ENCODE measurements around the gene COPZ2. TPM values are rescaled to one million over a fixed set of nuclear protein-coding genes. Genes with fewer than 3 reads are reported as not detected.
"Not testable (repeated sequence)": the region's sequence is repeated elsewhere in the genome, so short reads cannot be mapped to it uniquely, and the experiment has no call there.

COPZ2 gene
- polyA plus RNA-seq, 4 donors, result 16.7 to 78.4 (median 21.5) TPM

DNA sequence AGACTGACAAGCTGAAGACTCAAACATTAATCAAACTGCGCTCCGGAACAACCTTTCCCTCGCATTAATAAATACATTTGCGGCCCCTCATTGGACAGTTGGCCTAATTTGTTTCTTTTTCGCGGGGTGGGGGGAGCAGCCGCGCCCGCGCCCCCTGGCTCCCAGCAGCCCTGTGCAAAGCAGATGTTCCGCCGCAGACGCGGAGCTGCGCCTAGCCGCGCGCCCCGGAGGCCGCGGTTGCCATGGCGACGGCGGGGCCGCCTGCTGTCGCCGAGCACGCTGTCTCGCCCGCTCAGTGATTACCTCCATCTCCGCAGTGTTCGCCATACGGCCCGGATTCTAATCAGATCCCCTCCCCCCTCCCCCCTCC, 25.5 kb downstream of the COPZ2 start:
- no peak for DNase-seq (ENCODE audit: low read depth in 4 of 4, low spot score in 3 of 4)

GRCh38 chr17:48011405-48012150, 26.0 kb downstream of the COPZ2 start:
- no peak for DNase-seq (ENCODE audit: low read depth in 4 of 4, low spot score in 3 of 4)

DNA sequence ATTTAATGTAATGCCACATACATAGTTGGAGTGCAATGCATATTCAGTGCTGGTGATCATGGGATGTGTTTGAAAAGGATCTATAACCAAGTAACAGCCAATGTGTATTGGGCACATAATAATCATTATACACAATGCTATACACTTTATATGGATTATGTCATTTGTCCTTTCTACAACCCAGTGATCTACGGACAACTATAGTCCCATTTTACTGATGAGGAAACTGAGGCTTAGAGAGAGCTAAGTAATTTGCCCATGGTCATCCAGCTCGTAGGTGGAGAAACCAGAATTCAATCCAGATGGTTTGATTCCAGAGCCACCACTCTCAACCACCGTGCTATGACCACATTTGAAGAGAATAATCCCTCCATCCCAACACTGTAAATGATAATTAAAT, 27.4 kb downstream of the COPZ2 start:
- no peak for DNase-seq (ENCODE audit: low read depth in 4 of 4, low spot score in 3 of 4)

- no peak for DNase-seq (ENCODE audit: low read depth in 4 of 4, low spot score in 3 of 4)
These were observed 30.5 kb downstream of the COPZ2 start for GRCh38 chr17:48006936-48007709.

DNA sequence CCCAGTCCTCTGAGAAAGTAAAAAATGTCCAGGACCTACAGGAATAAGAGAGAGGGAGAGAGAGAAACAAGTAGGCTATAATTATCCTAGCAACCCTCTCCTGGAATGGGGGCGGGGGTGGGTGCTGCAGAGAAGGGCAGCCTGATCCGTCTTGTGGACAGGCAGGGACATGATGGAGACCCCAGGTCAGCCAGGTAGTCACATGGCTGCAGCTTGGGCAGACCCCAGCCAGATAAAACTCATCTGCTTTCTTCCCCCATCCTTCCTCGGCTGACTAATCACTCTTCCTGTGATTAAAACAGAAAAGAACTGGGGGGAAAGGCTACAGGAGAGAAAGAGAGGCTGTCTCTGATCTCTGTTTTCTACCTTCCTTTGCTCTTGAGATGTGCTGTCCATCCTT, 32.6 kb downstream of the COPZ2 start:
- DNase-seq (ENCODE audit: low read depth in 4 of 4, low spot score in 3 of 4), result no peak

DNA sequence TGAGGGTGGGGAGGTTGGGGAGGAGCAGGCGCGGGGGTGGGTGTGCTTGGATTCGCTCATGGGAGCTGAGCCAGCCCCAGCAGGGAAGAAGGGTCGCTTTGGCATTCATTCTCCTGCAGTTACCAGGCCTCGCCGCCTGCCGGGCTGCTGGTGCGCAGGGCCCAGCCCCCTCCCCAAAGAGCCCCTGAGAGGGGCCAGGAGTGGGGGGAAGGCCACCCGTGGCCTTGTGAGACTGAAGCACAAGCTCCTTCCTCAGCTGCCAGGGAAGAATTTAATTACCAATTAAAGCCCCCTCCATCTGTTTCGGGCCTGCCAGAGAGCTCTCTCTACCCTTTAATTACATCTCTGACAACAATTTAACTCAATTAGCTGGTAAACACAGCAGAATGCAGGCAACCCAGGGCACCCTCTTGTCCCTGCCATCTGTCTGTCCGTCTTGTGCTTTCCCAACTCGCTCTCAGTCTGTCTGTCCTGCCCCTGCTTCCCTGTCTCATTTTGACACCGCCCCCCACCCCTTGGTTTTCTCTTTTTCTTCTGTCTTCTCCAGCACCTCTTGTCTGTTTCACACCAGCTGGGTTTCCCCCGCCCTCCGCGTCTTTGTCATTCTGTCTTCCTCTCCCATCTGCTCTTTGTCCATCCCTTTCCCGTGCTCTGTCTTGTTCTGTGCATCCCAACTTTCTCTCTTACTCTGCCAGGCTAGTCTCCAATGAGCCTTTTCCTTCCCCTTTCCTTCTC, 34.0 kb downstream of the COPZ2 start:
- DNase-seq (ENCODE audit: low read depth in 4 of 4, low spot score in 3 of 4), result no peak

GRCh38 chr17:48002916-48003416, 34.6 kb downstream of the COPZ2 start:
- DNase-seq (ENCODE audit: low read depth in 4 of 4, low spot score in 3 of 4), result no peak

DNA sequence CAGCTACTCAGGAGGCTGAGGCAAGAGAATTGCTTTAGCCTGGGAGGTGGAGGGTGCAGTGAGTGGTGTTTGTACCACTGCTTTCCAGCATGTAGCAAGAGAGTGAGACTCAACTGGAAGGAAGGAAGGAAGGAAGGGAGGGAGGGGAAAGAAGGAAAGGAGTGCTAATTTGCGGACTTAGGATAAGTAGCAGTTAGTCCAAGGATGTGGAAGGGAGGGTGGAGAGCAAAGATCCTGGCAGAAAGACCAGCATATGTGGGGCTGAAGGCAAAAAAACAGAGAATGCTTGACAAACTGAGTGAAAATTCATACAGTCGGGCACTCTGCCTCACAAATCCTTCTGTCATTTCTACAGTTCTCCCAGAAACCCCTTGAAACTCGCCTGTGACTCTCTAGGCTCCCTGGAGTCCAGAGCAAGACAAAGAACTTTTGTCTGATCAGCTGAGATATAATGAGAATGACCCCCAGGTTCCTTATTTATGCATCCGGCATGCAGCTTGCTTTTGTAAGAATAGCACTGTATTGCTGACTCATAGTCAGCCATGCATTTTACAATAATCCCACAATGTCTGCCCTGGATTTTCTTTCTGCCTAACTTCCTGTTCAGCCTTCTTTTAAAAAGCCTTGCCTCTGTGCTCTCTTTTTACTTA, 35.2 kb downstream of the COPZ2 start:
- no peak for DNase-seq (ENCODE audit: low read depth in 4 of 4, low spot score in 3 of 4)

DNA sequence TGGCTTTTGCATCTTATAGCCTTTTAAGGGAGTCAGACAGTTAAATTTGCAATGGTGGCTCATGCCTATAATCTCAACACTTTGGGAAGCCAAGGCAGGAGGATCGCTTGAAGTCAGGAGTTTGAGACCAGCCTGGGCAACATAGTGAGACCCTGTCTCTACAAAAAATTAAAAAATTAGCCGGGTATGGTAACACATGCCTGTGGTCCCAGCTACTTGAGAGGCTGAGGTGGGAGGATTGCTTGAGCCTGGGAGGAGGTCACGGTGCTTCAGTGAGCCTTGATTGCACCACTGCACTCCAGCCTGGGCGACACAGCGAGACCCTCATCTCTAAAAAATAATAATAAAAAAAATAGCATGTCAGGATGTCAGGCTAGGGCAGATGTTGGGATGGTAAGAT, 35.9 kb downstream of the COPZ2 start:
- DNase-seq (ENCODE audit: low read depth in 4 of 4, low spot score in 3 of 4), result not testable (repeated sequence)

- DNase-seq (ENCODE audit: low read depth in 4 of 4, low spot score in 3 of 4), result no peak
These were observed 36.4 kb downstream of the COPZ2 start for GRCh38 chr17:48001197-48001596.

- no peak for DNase-seq (ENCODE audit: low read depth in 4 of 4, low spot score in 3 of 4)
These were observed 38.0 kb downstream of the COPZ2 start for GRCh38 chr17:47999582-47999981.

- DNase-seq (ENCODE audit: low read depth in 4 of 4, low spot score in 3 of 4), result no peak
These were observed 39.6 kb downstream of the COPZ2 start for GRCh38 chr17:47998044-47998443.

GRCh38 chr17:47997586-47997985, 40.0 kb downstream of the COPZ2 start:
- no peak for DNase-seq (ENCODE audit: low read depth in 4 of 4, low spot score in 3 of 4)

GRCh38 chr17:47996201-47996600, 41.4 kb downstream of the COPZ2 start:
- no peak for DNase-seq (ENCODE audit: low read depth in 4 of 4, low spot score in 3 of 4)

DNA sequence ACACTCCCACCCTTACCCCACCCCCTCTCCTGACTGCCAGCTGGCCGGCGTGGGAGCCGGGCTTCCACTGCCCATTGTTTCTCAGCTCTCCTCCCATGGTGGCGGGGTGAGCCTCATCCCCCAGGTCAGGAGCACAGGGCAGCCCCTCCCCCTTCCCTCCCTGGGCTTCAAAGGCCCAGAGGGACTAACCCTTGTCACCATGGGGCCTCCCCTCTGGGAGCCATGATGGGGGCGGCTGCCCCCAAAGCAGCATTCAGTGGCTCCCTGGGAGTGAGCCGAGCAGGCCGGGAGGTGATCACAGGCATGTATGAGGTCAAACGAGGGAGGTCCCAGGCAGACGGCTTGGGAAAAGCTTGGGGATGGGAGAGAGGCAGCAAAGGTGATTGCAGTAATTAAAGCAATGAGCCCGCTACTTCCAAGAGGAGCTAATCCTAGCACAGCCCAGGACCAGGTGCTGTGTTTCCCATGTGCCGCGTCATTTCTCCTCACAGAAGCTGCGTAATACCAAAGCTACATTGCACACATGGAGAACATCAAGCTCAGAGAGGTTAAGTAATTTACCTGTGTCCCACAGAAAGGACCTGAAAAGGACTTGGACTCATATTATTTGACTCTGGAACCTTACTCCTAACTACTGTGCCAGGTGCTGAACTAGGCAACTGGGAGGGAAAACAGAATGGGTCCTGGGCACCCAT, 42.2 kb downstream of the COPZ2 start:
- DNase-seq (ENCODE audit: low read depth in 4 of 4, low spot score in 3 of 4), result no peak

DNA sequence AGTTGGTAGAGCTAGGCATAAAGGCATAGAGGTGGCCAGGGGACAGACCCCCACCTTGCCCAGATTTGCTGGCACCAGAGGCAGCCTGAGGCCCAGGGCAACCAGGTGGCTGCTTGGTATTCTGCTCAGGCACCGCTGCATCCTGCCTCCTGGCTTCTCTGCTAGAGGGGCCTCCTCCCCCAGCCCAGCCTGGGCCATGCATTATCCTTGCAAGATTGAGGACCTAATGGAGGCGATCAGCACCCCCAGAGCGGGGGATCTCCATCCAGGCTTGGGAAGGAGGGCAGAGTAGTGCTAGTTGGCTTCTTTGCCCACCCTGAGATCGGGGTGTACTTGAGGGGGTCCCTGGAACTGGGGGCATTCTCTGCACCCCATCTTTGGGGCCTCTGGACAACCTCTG, 42.9 kb downstream of the COPZ2 start:
- DNase-seq (ENCODE audit: low read depth in 4 of 4, low spot score in 3 of 4), result no peak

DNA sequence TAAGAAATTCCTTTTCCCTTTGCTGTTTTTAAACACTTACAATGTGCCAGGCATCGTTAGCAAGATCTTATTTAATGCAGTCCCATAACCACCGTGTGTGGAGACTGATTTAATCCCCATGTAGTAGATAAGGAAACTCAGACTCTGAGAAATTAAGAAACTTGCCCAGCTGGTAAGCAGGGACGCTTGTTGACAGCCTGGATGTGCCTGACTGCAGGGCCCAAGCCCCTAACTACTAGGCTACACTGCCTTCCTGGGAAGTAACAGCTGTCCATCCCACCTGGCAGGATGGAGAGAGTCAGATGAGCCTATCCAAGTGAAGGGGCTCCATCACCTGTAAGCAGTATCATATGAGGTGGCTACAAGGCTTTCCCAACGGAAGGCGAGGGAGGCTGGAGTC, 43.6 kb downstream of the COPZ2 start:
- DNase-seq (ENCODE audit: low read depth in 4 of 4, low spot score in 3 of 4), result no peak

GRCh38 chr17:47993031-47993564, 44.5 kb downstream of the COPZ2 start:
- DNase-seq (ENCODE audit: low read depth in 4 of 4, low spot score in 3 of 4), result no peak

- DNase-seq (ENCODE audit: low read depth in 4 of 4, low spot score in 3 of 4), result no peak
These were observed 45.4 kb downstream of the COPZ2 start for GRCh38 chr17:47992216-47992615.
